ENCODE results near the gene AP5Z1.
A peak's percentile ranks its signal among the peaks of the same experiment; 100 is the strongest.

AP5Z1 gene

DNA sequence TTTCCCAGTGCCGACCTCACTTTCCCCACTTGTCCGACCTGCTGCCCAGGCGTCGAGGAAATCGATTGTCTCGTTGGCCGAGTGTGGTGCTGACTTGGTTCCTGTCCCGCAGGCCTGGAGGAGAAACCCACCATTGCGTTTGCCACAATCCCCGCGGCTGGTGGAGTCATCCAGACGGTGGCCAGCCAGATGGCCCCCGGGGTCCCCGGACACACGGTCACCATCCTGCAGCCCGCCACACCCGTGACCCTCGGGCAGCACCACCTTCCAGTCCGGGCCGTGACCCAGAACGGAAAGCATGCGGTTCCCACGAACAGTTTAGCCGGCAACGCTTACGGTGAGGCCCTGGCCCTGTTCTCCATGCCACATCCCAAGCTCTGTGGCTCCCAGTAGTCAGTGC is 14.5 kb upstream of the AP5Z1 start:
- no peak for DNase-seq (ENCODE audit: low read depth, low spot score)
- H3K27ac ChIP-seq: no peak overlapping the region

DNA sequence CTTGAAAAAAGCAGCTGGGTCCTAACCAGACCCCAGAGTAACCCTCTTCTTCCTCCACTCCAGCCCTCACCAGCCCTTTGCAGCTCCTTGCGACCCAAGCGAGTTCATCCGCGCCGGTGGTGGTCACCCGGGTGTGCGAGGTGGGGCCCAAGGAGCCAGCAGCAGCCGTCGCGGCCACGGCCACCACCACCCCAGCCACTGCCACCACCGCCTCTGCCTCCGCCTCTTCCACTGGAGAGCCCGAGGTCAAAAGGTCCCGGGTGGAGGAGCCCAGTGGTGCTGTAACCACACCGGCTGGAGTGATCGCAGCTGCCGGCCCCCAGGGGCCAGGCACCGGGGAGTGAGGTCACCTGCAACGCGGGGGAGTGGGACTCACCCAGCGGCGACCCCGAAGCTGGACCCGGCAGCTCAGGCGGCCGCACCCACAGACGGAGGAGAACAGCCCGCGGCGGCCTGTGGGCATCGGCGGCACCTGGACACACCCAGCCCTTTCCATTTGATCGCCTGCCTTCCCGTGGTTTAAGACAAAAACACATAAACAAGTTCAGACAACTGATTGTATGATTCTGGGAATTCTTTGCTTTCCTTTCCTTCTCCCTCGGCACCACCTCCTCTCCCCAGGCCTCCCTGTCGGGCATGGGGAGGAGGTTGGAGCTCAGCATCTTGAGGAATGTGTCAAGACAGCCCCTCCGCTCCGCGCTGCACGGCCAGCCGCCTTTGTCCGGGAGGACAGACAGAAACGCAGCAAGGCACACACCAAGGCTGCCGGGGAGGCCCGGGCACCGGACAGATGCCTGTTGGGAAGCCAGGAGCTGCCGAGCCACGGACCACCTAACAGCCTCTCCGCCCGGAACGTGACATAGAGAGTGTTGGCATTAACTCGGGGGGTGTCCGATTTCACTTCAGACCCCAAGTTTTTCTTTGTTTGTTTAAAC is 13.0 kb upstream of the AP5Z1 start:
- H3K36me3 ChIP-seq (ENCODE audit: insufficient read depth, low read length): peaks cover 58% of the 10 kb centered on the region; the same call in 1 of the 2 replicates
- no peak for DNase-seq (ENCODE audit: low read depth, low spot score)
- no peak overlapping the region for H3K9ac ChIP-seq (ENCODE audit: insufficient read length)
- TF ChIP-seq EZH2 (IDR thresholded peaks at IDR 0.05): no peak
- TF ChIP-seq FOXP2 (optimal IDR thresholded peaks at IDR 0.05; ENCODE audit: control extremely low read depth, extremely low read length, insufficient read depth): no peak
- H3K9me3 ChIP-seq (ENCODE audit: low read depth, low read length): no peaks in the 10 kb centered on the region
- H3K27ac ChIP-seq: no peak overlapping the region
- no peak overlapping the region for H3K4me3 ChIP-seq

More for the DNA sequence above, 14.5 kb upstream of the AP5Z1 start:
- TF ChIP-seq FOXP2 (optimal IDR thresholded peaks at IDR 0.05; ENCODE audit: control extremely low read depth, extremely low read length, insufficient read depth) (no peak), EZH2 (IDR thresholded peaks at IDR 0.05) (no peak), POLR2AphosphoS5 (IDR thresholded peaks at IDR 0.05; ENCODE audit: borderline replicate concordance, low read depth, low read length) (no peak)
- no peak overlapping the region for H3K9ac ChIP-seq (ENCODE audit: insufficient read length)
- no peaks in the 10 kb centered on the region for H3K9me3 ChIP-seq (ENCODE audit: low read depth, low read length)
- peaks cover 70% of the 10 kb centered on the region for H3K36me3 ChIP-seq (ENCODE audit: insufficient read depth, low read length)
- no peak overlapping the region for H3K4me3 ChIP-seq

DNA sequence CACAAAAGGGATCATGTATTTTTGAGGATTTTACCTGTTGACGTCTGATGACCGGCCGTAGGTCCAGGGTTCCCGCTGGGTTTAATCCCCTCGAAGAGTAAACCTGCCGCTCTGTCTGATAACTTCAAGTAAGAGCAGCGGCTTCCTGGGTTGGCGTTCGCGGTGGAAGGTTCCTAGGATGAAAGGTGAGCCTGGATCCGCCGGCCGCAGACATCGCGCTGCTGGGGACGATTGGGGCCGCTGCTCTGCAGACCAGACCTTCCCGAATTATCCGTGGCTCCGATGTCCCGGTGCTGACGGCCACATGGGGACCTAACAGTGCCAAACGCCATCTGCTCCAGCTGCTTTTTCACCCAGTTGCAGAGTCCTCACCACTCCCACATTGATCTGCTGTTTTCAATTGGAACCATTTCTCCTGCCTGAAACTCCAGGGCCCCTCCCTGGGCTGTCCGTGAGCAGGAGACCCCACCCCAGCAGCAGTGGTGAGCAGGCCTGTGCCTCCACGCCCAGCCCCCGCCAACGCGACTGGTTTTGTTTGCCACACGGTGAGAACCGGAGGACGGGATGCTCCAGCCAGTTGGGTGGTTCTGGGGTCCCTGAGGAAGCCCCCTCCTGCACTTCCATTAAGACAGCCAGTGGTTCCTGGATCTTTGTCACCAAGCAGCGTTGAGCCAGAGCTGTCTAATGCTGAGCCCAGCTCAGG is 12.2 kb upstream of the AP5Z1 start:
- DNase-seq (ENCODE audit: low read depth, low spot score): no peak
- H3K27ac ChIP-seq: no peak overlapping the region
- H3K36me3 ChIP-seq (ENCODE audit: insufficient read depth, low read length): peaks cover 51% of the 10 kb centered on the region; the same call in 1 of the 2 replicates
- TF ChIP-seq POLR2AphosphoS5 (IDR thresholded peaks at IDR 0.05; ENCODE audit: borderline replicate concordance, low read depth, low read length) (no peak), EZH2 (IDR thresholded peaks at IDR 0.05) (no peak), FOXP2 (optimal IDR thresholded peaks at IDR 0.05; ENCODE audit: control extremely low read depth, extremely low read length, insufficient read depth) (no peak)
- H3K9ac ChIP-seq (ENCODE audit: insufficient read length): no peak overlapping the region
- no peaks in the 10 kb centered on the region for H3K9me3 ChIP-seq (ENCODE audit: low read depth, low read length)
- H3K4me3 ChIP-seq: no peak overlapping the region

DNA sequence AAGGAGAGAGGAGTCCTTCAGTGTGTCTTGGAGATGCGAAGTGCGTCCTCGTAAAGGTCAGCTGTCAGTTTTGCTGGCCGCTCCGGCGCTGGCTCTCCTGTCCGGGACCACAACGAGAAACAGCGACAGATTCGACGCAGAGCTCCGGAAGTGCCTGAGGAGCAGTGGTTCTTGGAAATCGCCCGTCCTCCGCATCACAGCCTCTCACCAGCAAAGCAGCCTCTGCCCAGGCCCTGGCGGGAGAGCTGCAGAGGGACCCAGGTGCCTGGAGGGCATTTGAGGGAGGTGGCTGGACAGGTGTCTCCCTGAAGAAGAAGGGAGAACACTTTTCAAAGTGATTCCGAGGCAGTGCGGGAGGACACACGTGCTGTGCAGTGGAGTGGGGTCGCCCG is 11.6 kb upstream of the AP5Z1 start:
- Histone ChIP-seq H3K9ac (ENCODE audit: insufficient read length) (no peak overlapping the region), H3K27ac (no peak overlapping the region), H3K36me3 (ENCODE audit: insufficient read depth, low read length) (peaks cover 46% of the 10 kb centered on the region; the same call in 1 of the 2 replicates), H3K9me3 (ENCODE audit: low read depth, low read length) (no peaks in the 10 kb centered on the region), H3K4me3 (no peak overlapping the region)
- no peak for DNase-seq (ENCODE audit: low read depth, low spot score)
- TF ChIP-seq EZH2 (IDR thresholded peaks at IDR 0.05) (no peak), FOXP2 (optimal IDR thresholded peaks at IDR 0.05; ENCODE audit: control extremely low read depth, extremely low read length, insufficient read depth) (no peak), POLR2AphosphoS5 (IDR thresholded peaks at IDR 0.05; ENCODE audit: borderline replicate concordance, low read depth, low read length) (no peak)

DNA sequence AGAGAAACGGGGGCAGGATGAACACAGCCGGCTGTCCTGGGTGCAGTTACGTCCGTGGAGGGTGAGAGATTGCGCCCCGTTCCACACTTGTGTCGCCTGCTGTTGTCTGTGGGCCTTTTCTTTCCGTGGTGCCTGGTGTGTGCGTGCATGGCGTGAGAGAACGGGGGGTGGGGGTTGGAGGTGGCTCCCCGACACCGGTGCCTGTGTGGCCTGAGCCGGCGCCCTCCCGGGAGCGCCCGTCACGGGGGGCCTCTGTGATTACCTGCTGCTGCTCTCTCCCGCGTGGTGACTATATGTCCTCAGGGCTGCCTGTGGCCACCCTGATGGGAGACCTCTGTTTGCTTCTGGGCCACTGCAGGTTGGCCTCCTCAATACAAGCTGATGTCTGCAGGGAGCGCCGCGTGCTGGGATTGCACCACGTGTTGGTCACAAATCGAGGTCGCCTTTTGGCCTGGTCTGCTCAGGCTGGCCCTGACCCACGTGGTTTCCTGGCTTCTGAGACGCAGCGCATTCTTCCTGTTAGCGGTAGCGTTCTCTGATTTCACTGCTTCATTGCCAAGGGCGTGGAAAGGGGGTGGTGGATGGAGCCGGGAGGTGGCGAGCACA is 10.9 kb upstream of the AP5Z1 start:
- Histone ChIP-seq H3K9ac (ENCODE audit: insufficient read length) (no peak overlapping the region), H3K4me3 (no peak overlapping the region), H3K27ac (no peak overlapping the region), H3K9me3 (ENCODE audit: low read depth, low read length) (no peaks in the 10 kb centered on the region), H3K36me3 (ENCODE audit: insufficient read depth, low read length) (peaks cover 41% of the 10 kb centered on the region; the same call in 1 of the 2 replicates)
- TF ChIP-seq EZH2 (IDR thresholded peaks at IDR 0.05) (no peak), FOXP2 (optimal IDR thresholded peaks at IDR 0.05; ENCODE audit: control extremely low read depth, extremely low read length, insufficient read depth) (no peak), POLR2AphosphoS5 (IDR thresholded peaks at IDR 0.05; ENCODE audit: borderline replicate concordance, low read depth, low read length) (no peak)
- no peak for DNase-seq (ENCODE audit: low read depth, low spot score)

DNA sequence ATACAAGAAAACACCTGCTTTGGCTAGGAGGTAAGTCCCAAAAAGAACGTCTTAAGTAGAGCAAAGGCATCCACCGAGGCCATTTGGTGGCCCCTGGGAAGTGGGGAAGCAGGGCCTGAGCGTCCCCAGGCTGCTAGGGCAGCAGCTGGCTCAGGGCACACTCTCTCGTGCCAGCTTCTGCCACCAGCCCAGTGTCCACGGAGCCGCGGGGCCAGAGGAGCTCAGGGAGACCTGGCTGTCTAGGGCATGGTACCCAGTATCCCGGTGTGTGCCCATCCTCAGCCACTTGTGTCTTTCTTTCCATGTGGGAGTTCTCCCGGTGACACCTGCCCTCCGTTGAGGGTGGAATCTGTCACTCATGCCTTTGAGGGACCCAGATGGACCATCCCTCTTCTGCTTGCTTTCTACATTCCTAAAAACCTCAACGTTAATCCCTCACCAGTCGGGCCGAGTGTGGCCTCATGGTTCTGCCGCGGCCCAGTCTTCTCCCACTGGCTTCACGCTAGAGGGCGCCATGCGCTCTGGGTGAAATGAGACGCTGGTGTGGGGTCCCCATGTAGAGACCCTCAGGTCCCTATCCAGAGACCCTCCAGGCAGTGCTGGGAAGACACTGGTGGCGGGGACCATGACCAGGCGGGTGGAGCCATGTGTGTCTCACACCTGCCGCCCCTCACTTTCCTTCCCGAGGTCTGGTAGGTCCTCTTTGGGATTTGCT is 9.5 kb upstream of the AP5Z1 start:
- Histone ChIP-seq H3K4me3 (no peak overlapping the region), H3K36me3 (ENCODE audit: insufficient read depth, low read length) (peaks cover 30% of the 10 kb centered on the region; the same call in 1 of the 2 replicates), H3K27ac (no peak overlapping the region), H3K9me3 (ENCODE audit: low read depth, low read length) (no peaks in the 10 kb centered on the region), H3K9ac (ENCODE audit: insufficient read length) (no peak overlapping the region)
- DNase-seq (ENCODE audit: low read depth, low spot score): no peak
- TF ChIP-seq EZH2 (IDR thresholded peaks at IDR 0.05) (no peak), FOXP2 (optimal IDR thresholded peaks at IDR 0.05; ENCODE audit: control extremely low read depth, extremely low read length, insufficient read depth) (no peak), POLR2AphosphoS5 (IDR thresholded peaks at IDR 0.05; ENCODE audit: borderline replicate concordance, low read depth, low read length) (no peak)

DNA sequence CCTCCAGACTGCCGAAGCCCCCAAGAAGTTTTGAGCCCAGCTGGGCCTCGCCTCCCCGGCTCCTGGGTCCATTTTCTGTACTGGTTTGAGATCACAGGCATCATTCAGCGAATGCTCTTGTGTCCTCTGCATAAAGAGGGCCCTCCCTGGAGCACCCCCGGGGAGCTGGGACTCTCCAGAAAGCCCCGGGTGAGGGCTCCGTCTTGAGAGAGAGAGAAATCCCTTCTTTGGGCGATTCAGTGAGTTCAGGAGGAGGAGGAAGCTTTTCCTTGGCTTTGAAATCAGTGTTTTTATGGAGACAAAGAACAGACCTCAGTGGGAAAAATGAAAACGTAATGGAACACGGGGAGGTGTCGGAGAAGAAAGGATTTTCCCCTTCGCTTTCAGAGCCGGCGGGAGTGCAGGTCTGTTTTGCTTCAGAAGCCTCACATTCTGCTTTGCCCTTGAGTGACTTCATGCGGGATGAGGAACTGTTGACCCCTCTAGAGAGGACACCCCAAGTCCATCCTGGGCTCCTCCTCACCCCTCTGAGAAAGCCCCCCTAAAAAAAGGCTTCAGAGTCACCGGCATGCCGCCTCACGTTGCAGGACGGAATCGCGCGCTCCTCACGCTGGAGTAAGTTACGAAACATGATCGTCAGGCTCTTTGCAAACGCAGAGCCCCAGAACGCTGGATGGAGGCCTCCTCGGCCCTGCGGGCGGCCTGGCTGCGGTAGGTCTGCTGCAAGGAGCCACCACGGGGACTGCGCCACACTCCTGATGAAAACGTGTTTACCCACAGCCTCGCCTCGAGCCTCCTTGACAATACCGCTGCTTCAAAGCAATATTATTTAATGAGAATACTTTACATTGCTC is 8.5 kb upstream of the AP5Z1 start:
- Histone ChIP-seq H3K9me3 (ENCODE audit: low read depth, low read length) (no peaks in the 10 kb centered on the region), H3K4me3 (no peak overlapping the region), H3K36me3 (ENCODE audit: insufficient read depth, low read length) (peaks cover 21% of the 10 kb centered on the region; the same call in 1 of the 2 replicates), H3K27ac (0 out of 2 replicates have a peak overlapping the region, but pooled peaks have one; percentile 11), H3K9ac (ENCODE audit: insufficient read length) (no peak overlapping the region)
- TF ChIP-seq POLR2AphosphoS5 (IDR thresholded peaks at IDR 0.05; ENCODE audit: borderline replicate concordance, low read depth, low read length) (no peak), FOXP2 (optimal IDR thresholded peaks at IDR 0.05; ENCODE audit: control extremely low read depth, extremely low read length, insufficient read depth) (no peak), EZH2 (IDR thresholded peaks at IDR 0.05) (no peak)
- DNase-seq (ENCODE audit: low read depth, low spot score): no peak

Data from SK-N-MC (cell line).